SK-N-SH treated with all-trans-retinoic acid at 6 μM for 48 hours (cell line): ENCODE measurements around the gene BEND5.

Experiments
- ATAC-seq: fragments of 200-7000 bp; cut with Tn5 transposase; 3 replicates; pipeline ENCODE4 v1.9.1; 2020; ENCODE audit warnings: mild to moderate bottlenecking, moderate library complexity
- ARNTL ChIP-seq: fragments of 450-650 bp; formaldehyde crosslinking; IDR thresholded peaks from 2 replicates; pipeline ENCODE4 v1.5.0; 2020; ENCODE audit warnings: low read depth, mild to moderate bottlenecking, moderate library complexity, borderline replicate concordance
- BACH2 ChIP-seq: fragments of 250-450 bp; sonication (Bioruptor Pico); IDR thresholded peaks from 2 replicates; pipeline ENCODE4 v1.9.0; 2021; ENCODE audit warnings: mild to moderate bottlenecking, borderline replicate concordance
- CSDC2 ChIP-seq: fragments of 250-450 bp; sonication (Bioruptor Pico); IDR thresholded peaks from 2 replicates; pipeline ENCODE4 v1.5.0; 2020; ENCODE audit warnings: mild to moderate bottlenecking, moderate library complexity
- CSRNP3 ChIP-seq: fragments of 250-450 bp; sonication (Bioruptor Pico); IDR thresholded peaks from 2 replicates; pipeline ENCODE4 v1.5.1; 2021; ENCODE audit warnings: mild to moderate bottlenecking, moderate library complexity
- GLIS3 ChIP-seq: fragments of 250-450 bp; sonication (Bioruptor Pico); IDR thresholded peaks from 2 replicates; pipeline ENCODE4 v1.5.0; 2020; ENCODE audit warnings: mild to moderate bottlenecking, moderate library complexity
- ISL1 ChIP-seq: fragments of 250-450 bp; sonication (Bioruptor Pico); IDR thresholded peaks from 2 replicates; pipeline ENCODE4 v2.1.2; 2022; ENCODE audit warnings: mild to moderate bottlenecking, moderate library complexity
- OSR1 ChIP-seq: fragments of 250-450 bp; sonication (Bioruptor Pico); IDR thresholded peaks from 2 replicates; pipeline ENCODE4 v1.8.0; 2022; ENCODE audit warnings: moderate library complexity, mild to moderate bottlenecking, inconsistent platforms
- PPARA ChIP-seq: fragments of 250-450 bp; sonication (Bioruptor Pico); IDR thresholded peaks from 2 replicates; pipeline ENCODE4 v1.5.0; 2020; ENCODE audit warnings: mild to moderate bottlenecking, borderline replicate concordance
- RARB ChIP-seq: fragments of 250-450 bp; sonication (Bioruptor Pico); IDR thresholded peaks from 2 replicates; pipeline ENCODE4 v1.8.0; 2021; ENCODE audit warnings: mild to moderate bottlenecking, moderate library complexity
- SNAI2 ChIP-seq: fragments of 250-450 bp; sonication (Bioruptor Pico); IDR thresholded peaks from 2 replicates; pipeline ENCODE4 v1.5.0; 2020; ENCODE audit warnings: mild to moderate bottlenecking, moderate library complexity
- TCF4 ChIP-seq: fragments of 250-450 bp; sonication (Bioruptor Pico); IDR thresholded peaks from 2 replicates; pipeline ENCODE4 v1.8.0; 2021; ENCODE audit warnings: mild to moderate bottlenecking, moderate library complexity, borderline replicate concordance
- TOX ChIP-seq: fragments of 250-450 bp; sonication (Bioruptor Pico); IDR thresholded peaks from 2 replicates; pipeline ENCODE4 v1.8.0; 2021; ENCODE audit warnings: mild to moderate bottlenecking, moderate library complexity, borderline replicate concordance
- ZC3H10 ChIP-seq: fragments of 250-450 bp; sonication (Bioruptor Pico); IDR thresholded peaks from 2 replicates; pipeline ENCODE4 v1.5.1; 2021; ENCODE audit warnings: mild to moderate bottlenecking, moderate library complexity
- ZFP3 ChIP-seq: fragments of 250-450 bp; sonication (Bioruptor Pico); IDR thresholded peaks from 2 replicates; pipeline ENCODE4 v1.5.0; 2020; ENCODE audit warnings: mild to moderate bottlenecking, moderate library complexity
- ZNF565 ChIP-seq: fragments of 450-650 bp; formaldehyde crosslinking; conservative IDR thresholded peaks from 2 replicates; pipeline ENCODE4 v1.5.0; 2020; ENCODE audit warnings: low read depth, mild to moderate bottlenecking, moderate library complexity
- ZNF70 ChIP-seq: fragments of 450-650 bp; formaldehyde crosslinking; IDR thresholded peaks from 2 replicates; pipeline ENCODE4 v1.5.0; 2020; ENCODE audit warnings: mild to moderate bottlenecking, moderate library complexity
- ZNF8 ChIP-seq: fragments of 450-650 bp; formaldehyde crosslinking; IDR thresholded peaks from 2 replicates; pipeline ENCODE4 v1.5.0; 2020; ENCODE audit warnings: mild to moderate bottlenecking, moderate library complexity
- TF ChIP-seq, protein P1 (sequence below): fragments of 250-450 bp; sonication (Bioruptor Pico); IDR thresholded peaks from 2 replicates; pipeline ENCODE4 v1.8.0; 2021; ENCODE audit warnings: low read depth, mild to moderate bottlenecking, moderate library complexity, borderline replicate concordance
- TF ChIP-seq, protein P2 (sequence below): fragments of 250-450 bp; sonication (Bioruptor Pico); IDR thresholded peaks from 2 replicates; pipeline ENCODE4 v1.5.0; 2020; ENCODE audit warnings: mild to moderate bottlenecking, moderate library complexity
- TF ChIP-seq, protein P3 (sequence below): fragments of 250-450 bp; sonication (Bioruptor Pico); IDR thresholded peaks from 2 replicates; pipeline ENCODE4 v1.5.1; 2020; ENCODE audit warnings: low read depth, mild to moderate bottlenecking, moderate library complexity

Gene BEND5

DNA sequence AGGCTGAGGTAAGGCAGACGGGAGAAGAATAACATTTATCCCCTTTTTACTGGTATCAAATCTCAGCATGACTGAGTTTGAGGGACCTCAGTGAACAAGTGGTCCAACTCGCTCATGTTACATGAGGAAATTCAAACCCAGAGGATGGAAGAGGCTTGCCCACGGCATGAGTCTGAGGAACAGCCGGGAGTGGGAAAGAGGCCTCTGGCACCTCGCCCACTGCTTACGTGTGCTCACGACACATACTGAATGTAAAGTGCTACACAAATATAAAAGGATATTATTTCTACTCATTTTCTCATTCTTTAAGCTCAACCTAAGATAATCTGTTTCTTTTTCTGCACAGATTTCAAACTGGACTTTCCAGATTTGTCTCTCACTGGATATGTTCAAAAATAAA lies 14.7 kb downstream of the BEND5 start:
- peak; percentile 41 for ATAC-seq
- TF ChIP-seq, protein P1, sequence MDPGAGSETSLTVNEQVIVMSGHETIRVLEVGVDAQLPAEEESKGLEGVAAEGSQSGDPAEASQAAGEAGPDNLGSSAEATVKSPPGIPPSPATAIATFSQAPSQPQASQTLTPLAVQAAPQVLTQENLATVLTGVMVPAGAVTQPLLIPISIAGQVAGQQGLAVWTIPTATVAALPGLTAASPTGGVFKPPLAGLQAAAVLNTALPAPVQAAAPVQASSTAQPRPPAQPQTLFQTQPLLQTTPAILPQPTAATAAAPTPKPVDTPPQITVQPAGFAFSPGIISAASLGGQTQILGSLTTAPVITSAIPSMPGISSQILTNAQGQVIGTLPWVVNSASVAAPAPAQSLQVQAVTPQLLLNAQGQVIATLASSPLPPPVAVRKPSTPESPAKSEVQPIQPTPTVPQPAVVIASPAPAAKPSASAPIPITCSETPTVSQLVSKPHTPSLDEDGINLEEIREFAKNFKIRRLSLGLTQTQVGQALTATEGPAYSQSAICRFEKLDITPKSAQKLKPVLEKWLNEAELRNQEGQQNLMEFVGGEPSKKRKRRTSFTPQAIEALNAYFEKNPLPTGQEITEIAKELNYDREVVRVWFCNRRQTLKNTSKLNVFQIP (CRISPR knock-in tag), result no peak
- TF ChIP-seq CSRNP3 (CRISPR knock-in tag) (no peak), ISL1 (no peak), ZFP3 (CRISPR knock-in tag) (no peak), GLIS3 (CRISPR knock-in tag) (no peak), OSR1 (CRISPR knock-in tag) (no peak), BACH2 (CRISPR knock-in tag) (no peak), TOX (CRISPR knock-in tag) (no peak), TCF4 (CRISPR knock-in tag) (no peak), ARNTL (CRISPR knock-in tag) (no peak), SNAI2 (CRISPR knock-in tag) (no peak)
- TF ChIP-seq, protein P2, sequence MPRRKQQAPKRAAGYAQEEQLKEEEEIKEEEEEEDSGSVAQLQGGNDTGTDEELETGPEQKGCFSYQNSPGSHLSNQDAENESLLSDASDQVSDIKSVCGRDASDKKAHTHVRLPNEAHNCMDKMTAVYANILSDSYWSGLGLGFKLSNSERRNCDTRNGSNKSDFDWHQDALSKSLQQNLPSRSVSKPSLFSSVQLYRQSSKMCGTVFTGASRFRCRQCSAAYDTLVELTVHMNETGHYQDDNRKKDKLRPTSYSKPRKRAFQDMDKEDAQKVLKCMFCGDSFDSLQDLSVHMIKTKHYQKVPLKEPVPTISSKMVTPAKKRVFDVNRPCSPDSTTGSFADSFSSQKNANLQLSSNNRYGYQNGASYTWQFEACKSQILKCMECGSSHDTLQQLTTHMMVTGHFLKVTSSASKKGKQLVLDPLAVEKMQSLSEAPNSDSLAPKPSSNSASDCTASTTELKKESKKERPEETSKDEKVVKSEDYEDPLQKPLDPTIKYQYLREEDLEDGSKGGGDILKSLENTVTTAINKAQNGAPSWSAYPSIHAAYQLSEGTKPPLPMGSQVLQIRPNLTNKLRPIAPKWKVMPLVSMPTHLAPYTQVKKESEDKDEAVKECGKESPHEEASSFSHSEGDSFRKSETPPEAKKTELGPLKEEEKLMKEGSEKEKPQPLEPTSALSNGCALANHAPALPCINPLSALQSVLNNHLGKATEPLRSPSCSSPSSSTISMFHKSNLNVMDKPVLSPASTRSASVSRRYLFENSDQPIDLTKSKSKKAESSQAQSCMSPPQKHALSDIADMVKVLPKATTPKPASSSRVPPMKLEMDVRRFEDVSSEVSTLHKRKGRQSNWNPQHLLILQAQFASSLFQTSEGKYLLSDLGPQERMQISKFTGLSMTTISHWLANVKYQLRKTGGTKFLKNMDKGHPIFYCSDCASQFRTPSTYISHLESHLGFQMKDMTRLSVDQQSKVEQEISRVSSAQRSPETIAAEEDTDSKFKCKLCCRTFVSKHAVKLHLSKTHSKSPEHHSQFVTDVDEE, result no peak
- TF ChIP-seq, all 23 proteins: peak for 0

DNA sequence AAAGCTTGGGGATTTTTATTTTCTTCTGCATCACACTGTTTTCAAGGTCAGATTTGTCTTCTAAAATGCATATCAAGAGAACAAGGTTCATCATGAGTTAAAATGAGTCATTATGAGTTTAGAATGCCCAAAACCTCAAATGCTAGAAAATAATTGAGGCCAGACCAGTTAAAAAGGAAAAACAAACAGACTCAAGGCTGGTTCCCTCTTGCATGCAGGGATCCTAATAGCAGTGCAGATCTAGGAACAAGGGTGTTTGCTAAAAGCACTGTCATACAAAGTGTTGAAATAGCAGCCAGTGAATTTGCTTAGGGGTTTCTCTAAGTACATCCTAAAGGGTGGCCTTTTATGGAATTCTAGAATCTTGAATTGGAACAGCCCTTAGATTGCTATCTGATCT lies 15.3 kb downstream of the BEND5 start:
- ATAC-seq, result peak; percentile 80
- TF ChIP-seq TCF4 (CRISPR knock-in tag) (no peak), ISL1 (no peak), GLIS3 (CRISPR knock-in tag) (no peak), ZC3H10 (no peak), ZNF565 (CRISPR knock-in tag) (no peak), ZFP3 (CRISPR knock-in tag) (no peak), CSDC2 (no peak), SNAI2 (CRISPR knock-in tag) (no peak), OSR1 (CRISPR knock-in tag) (no peak), PPARA (CRISPR knock-in tag) (no peak), ARNTL (CRISPR knock-in tag) (no peak), BACH2 (CRISPR knock-in tag) (no peak), RARB (CRISPR knock-in tag) (no peak), ZNF8 (no peak), ZNF70 (CRISPR knock-in tag) (no peak)
- TF ChIP-seq, protein P2, result no peak
- TF ChIP-seq, protein P1 (CRISPR knock-in tag), result no peak
- TF ChIP-seq, protein P3, sequence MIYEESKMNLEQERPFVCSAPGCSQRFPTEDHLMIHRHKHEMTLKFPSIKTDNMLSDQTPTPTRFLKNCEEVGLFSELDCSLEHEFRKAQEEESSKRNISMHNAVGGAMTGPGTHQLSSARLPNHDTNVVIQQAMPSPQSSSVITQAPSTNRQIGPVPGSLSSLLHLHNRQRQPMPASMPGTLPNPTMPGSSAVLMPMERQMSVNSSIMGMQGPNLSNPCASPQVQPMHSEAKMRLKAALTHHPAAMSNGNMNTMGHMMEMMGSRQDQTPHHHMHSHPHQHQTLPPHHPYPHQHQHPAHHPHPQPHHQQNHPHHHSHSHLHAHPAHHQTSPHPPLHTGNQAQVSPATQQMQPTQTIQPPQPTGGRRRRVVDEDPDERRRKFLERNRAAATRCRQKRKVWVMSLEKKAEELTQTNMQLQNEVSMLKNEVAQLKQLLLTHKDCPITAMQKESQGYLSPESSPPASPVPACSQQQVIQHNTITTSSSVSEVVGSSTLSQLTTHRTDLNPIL (CRISPR knock-in tag), result no peak
